Measurements from ENCODE around the gene SUSD4.

DNA sequence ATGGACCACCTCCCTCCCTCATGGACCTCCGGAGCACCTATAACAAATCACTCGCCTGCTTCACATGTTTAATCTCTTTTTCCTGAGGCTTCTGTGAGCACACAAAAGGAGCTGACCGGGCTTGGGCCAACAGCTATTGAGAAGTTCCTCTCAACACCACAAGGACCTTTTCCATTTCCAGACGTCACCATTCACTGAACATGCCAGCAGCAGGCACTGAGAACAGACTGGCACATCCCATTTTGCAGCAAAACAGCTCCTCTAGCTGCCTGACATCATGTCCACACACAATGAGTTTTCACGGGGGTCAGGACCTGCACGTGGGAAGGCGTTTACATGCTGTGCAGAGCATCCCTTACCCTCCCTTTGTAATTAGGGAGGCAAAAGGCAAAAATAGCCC, 11.0 kb downstream of the SUSD4 start:
- TF ChIP-seq, protein P1, sequence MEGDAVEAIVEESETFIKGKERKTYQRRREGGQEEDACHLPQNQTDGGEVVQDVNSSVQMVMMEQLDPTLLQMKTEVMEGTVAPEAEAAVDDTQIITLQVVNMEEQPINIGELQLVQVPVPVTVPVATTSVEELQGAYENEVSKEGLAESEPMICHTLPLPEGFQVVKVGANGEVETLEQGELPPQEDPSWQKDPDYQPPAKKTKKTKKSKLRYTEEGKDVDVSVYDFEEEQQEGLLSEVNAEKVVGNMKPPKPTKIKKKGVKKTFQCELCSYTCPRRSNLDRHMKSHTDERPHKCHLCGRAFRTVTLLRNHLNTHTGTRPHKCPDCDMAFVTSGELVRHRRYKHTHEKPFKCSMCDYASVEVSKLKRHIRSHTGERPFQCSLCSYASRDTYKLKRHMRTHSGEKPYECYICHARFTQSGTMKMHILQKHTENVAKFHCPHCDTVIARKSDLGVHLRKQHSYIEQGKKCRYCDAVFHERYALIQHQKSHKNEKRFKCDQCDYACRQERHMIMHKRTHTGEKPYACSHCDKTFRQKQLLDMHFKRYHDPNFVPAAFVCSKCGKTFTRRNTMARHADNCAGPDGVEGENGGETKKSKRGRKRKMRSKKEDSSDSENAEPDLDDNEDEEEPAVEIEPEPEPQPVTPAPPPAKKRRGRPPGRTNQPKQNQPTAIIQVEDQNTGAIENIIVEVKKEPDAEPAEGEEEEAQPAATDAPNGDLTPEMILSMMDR (IDR thresholded peaks at IDR 0.05; ENCODE audit: low read length), result no peak
- no peak for TF ChIP-seq EZH2 (IDR thresholded peaks at IDR 0.05; ENCODE audit: borderline replicate concordance, low read length)

Data from OCI-LY1 (cell line).